WI38 (cell line): ENCODE measurements around the gene GZF1.

ENCODE experiments used
- H3K4me3 ChIP-seq: 2 replicates; pipeline ENCODE4 v1.5.1; 2011; ENCODE audit warnings: low read depth, mild to moderate bottlenecking, control low read depth, low read length
- CTCF ChIP-seq: IDR thresholded peaks from 2 replicates; pipeline ENCODE4 v1.5.1; 2012; ENCODE audit warnings: low read depth, mild to moderate bottlenecking, control low read depth, low read length

The GZF1 gene

GRCh38 chr20:23362392-23363256 lies 642 bp downstream of the GZF1 start:
- peak overlapping the region; percentile 86 for H3K4me3 ChIP-seq
- no peak for TF ChIP-seq CTCF

- peak overlapping the region; percentile 86 for H3K4me3 ChIP-seq
- no peak for TF ChIP-seq CTCF
Measured at GRCh38 chr20:23363257-23363649, 1.3 kb downstream of the GZF1 start.

GRCh38 chr20:23365390-23366165 lies 3.6 kb downstream of the GZF1 start:
- no peak overlapping the region for H3K4me3 ChIP-seq
- no peak for TF ChIP-seq CTCF

GRCh38 chr20:23366384-23366783 lies 4.4 kb downstream of the GZF1 start:
- TF ChIP-seq CTCF: no peak
- H3K4me3 ChIP-seq: no peak overlapping the region

GRCh38 chr20:23367770-23368169 lies 5.8 kb downstream of the GZF1 start:
- H3K4me3 ChIP-seq: no peak overlapping the region
- TF ChIP-seq CTCF: no peak

GRCh38 chr20:23368316-23369071 lies 6.5 kb downstream of the GZF1 start:
- no peak for TF ChIP-seq CTCF

More at GRCh38 chr20:23368316-23369071, 6.5 kb downstream of the GZF1 start:
- no peak overlapping the region for H3K4me3 ChIP-seq
